ENCODE results near the gene GOLGA5.

Gene GOLGA5

DNA sequence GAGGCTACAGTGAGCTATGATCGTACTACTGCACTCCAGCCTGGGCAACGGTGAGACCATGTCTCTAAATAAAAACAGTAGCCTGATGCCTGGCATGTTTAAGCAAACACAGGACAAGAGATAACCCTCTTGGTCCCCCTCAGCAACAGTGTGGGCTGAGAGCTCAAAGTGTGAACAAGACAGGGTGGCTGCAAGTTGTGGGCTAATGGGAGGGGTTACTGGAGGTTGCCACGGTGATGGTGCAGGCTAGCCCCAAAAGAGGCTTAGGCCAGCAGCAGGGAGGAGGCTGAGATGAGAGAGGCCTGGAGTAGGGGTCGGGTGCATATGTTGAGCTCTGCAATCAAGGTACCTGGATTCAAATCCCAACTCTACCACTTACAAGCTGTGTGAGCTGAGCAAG, 42.3 kb upstream of the GOLGA5 start:
- Histone ChIP-seq H3K4me3 (ENCODE audit: low read depth, low read length, poor library complexity, severe bottlenecking) (no peak overlapping the region), H3K9ac (ENCODE audit: low read length) (no peak overlapping the region), H3K79me2 (ENCODE audit: insufficient read depth, low read length) (no peaks in the 10 kb centered on the region), H3F3A (ENCODE audit: insufficient read depth, low read length) (no peaks in the 10 kb centered on the region), H3K9me3 (ENCODE audit: low read length) (0 out of 2 replicates have a peak, but pooled peaks cover 4% of the 10 kb centered on the region), H3K4me1 (ENCODE audit: insufficient read depth, low read length, severe bottlenecking) (no peaks in the 10 kb centered on the region), H3K4me2 (ENCODE audit: low read length) (no peak overlapping the region), H3K27me3 (ENCODE audit: insufficient read depth, low read length) (peaks cover 10% of the 10 kb centered on the region; the same call in 1 of the 2 replicates), H4K20me1 (ENCODE audit: insufficient read depth, low read length) (no peaks in the 10 kb centered on the region), H2AFZ (ENCODE audit: low read length) (no peak overlapping the region), H3K9me2 (ENCODE audit: low read depth, low read length) (no peaks in the 10 kb centered on the region), H3K27ac (ENCODE audit: low read depth, low read length, poor library complexity, severe bottlenecking) (no peak overlapping the region), H3K36me3 (ENCODE audit: insufficient read depth, low read length) (no peaks in the 10 kb centered on the region)
- no peak for TF ChIP-seq EZH2 (IDR thresholded peaks at IDR 0.05; ENCODE audit: borderline replicate concordance, low read length)
- TF ChIP-seq, protein P1, sequence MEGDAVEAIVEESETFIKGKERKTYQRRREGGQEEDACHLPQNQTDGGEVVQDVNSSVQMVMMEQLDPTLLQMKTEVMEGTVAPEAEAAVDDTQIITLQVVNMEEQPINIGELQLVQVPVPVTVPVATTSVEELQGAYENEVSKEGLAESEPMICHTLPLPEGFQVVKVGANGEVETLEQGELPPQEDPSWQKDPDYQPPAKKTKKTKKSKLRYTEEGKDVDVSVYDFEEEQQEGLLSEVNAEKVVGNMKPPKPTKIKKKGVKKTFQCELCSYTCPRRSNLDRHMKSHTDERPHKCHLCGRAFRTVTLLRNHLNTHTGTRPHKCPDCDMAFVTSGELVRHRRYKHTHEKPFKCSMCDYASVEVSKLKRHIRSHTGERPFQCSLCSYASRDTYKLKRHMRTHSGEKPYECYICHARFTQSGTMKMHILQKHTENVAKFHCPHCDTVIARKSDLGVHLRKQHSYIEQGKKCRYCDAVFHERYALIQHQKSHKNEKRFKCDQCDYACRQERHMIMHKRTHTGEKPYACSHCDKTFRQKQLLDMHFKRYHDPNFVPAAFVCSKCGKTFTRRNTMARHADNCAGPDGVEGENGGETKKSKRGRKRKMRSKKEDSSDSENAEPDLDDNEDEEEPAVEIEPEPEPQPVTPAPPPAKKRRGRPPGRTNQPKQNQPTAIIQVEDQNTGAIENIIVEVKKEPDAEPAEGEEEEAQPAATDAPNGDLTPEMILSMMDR (IDR thresholded peaks at IDR 0.05; ENCODE audit: low read length): no peak

DNA sequence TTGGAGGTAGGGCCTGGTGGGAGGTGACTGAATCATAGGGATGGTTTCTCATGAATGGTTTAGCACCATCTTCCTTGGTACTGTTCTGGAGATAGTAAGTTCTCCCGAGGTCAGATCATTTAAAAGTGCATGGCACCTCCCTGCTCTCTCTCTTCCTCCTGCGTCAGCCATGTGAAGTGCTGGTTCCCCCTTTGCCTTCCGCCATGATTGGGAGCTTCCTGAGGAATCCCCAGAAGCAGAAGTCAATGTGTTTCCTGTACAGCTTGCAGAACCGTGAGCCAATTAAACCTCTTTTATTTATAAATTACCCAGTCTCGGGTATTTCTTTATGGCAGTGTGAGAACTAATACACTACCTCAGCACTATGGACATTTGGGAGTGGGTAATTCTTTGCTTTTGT, 40.9 kb upstream of the GOLGA5 start:
- H2AFZ ChIP-seq (ENCODE audit: low read length): no peak overlapping the region

DNA sequence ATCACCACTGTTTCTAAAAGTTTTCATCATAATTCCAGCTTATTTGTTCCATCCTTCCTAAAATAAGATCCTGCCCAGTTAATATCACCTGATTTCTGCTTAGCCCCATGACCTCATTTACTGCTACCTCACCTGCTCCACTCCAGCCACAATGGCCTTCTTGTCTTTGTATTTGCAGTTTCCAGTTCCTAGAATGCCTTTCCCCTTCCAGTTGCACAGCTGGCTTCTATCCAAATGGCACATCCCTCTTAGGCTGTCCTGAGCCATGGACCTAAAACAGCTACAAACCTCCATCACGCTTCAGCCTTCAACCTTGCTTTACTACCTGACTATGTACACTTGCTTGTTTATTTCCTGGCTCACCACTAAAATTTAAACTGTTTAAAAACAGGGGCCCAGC, 39.1 kb upstream of the GOLGA5 start:
- no peaks in the 10 kb centered on the region for H3K79me2 ChIP-seq (ENCODE audit: insufficient read depth, low read length)
- 0 out of 2 replicates have a peak, but pooled peaks cover 3% of the 10 kb centered on the region for H3K27me3 ChIP-seq (ENCODE audit: insufficient read depth, low read length)
- H3K4me3 ChIP-seq (ENCODE audit: low read depth, low read length, poor library complexity, severe bottlenecking): no peak overlapping the region
- no peaks in the 10 kb centered on the region for H3K4me1 ChIP-seq (ENCODE audit: insufficient read depth, low read length, severe bottlenecking)
- H3F3A ChIP-seq (ENCODE audit: insufficient read depth, low read length): no peaks in the 10 kb centered on the region
- no peak overlapping the region for H3K27ac ChIP-seq (ENCODE audit: low read depth, low read length, poor library complexity, severe bottlenecking)
- no peak for TF ChIP-seq EZH2 (IDR thresholded peaks at IDR 0.05; ENCODE audit: borderline replicate concordance, low read length)
- TF ChIP-seq, protein P1 (IDR thresholded peaks at IDR 0.05; ENCODE audit: low read length): no peak
- H4K20me1 ChIP-seq (ENCODE audit: insufficient read depth, low read length): no peaks in the 10 kb centered on the region
- no peaks in the 10 kb centered on the region for H3K36me3 ChIP-seq (ENCODE audit: insufficient read depth, low read length)
- H3K4me2 ChIP-seq (ENCODE audit: low read length): no peak overlapping the region
- H3K9ac ChIP-seq (ENCODE audit: low read length): no peak overlapping the region
- H3K9me2 ChIP-seq (ENCODE audit: low read depth, low read length): no peaks in the 10 kb centered on the region
- H2AFZ ChIP-seq (ENCODE audit: low read length): no peak overlapping the region
- H3K9me3 ChIP-seq (ENCODE audit: low read length): no peaks in the 10 kb centered on the region

More for the DNA sequence above, 40.9 kb upstream of the GOLGA5 start:
- Histone ChIP-seq H3K9me3 (ENCODE audit: low read length) (0 out of 2 replicates have a peak, but pooled peaks cover 4% of the 10 kb centered on the region), H3K9me2 (ENCODE audit: low read depth, low read length) (no peaks in the 10 kb centered on the region), H3K36me3 (ENCODE audit: insufficient read depth, low read length) (no peaks in the 10 kb centered on the region), H3K4me3 (ENCODE audit: low read depth, low read length, poor library complexity, severe bottlenecking) (no peak overlapping the region), H3F3A (ENCODE audit: insufficient read depth, low read length) (no peaks in the 10 kb centered on the region), H3K4me2 (ENCODE audit: low read length) (no peak overlapping the region), H3K4me1 (ENCODE audit: insufficient read depth, low read length, severe bottlenecking) (no peaks in the 10 kb centered on the region), H3K79me2 (ENCODE audit: insufficient read depth, low read length) (no peaks in the 10 kb centered on the region), H4K20me1 (ENCODE audit: insufficient read depth, low read length) (no peaks in the 10 kb centered on the region), H3K27me3 (ENCODE audit: insufficient read depth, low read length) (peaks cover 10% of the 10 kb centered on the region; the same call in 1 of the 2 replicates), H3K9ac (ENCODE audit: low read length) (no peak overlapping the region), H3K27ac (ENCODE audit: low read depth, low read length, poor library complexity, severe bottlenecking) (no peak overlapping the region)
- no peak for TF ChIP-seq EZH2 (IDR thresholded peaks at IDR 0.05; ENCODE audit: borderline replicate concordance, low read length)
- TF ChIP-seq, protein P1 (IDR thresholded peaks at IDR 0.05; ENCODE audit: low read length): no peak
